ENCODE measurements around the gene SLC27A6.

Gene SLC27A6

DNA sequence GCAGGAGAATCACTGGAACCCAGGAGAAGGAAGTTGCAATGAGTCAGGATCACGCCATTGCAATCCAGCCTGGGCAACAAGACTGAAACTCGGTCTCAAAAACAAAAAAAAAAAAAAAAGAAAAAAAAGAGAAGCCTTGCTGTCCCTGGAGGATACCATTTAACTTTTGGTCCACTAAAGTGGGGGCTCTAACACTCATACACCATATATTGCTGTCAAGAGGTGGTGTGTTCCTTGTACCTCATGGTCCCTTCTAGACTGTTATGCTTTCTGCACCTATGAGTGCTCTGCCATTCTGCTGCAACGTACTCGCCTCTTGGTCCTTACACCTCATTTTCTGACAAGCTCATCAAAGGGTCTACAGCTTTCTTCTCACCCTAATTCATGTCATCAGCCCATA, 77.0 kb downstream of the SLC27A6 start:
- Histone ChIP-seq H3K23ac (ENCODE audit: low read length) (no peak overlapping the region), H2BK15ac (replicated peaks; ENCODE audit: low read depth) (no peak overlapping the region), H3K27me3 (ENCODE audit: insufficient read depth, low read length, poor library complexity) (no peaks in the 10 kb centered on the region), H3K56ac (ENCODE audit: low read length) (no peak overlapping the region), H3K79me2 (ENCODE audit: control insufficient read depth, insufficient read depth, low read length) (no peaks in the 10 kb centered on the region), H3K4me2 (ENCODE audit: low read length) (no peak overlapping the region), H3K27ac (ENCODE audit: low read depth, low read length) (no peak overlapping the region), H2BK5ac (ENCODE audit: low read length) (no peak overlapping the region), H3K4ac (ENCODE audit: low read depth, low read length) (no peak overlapping the region), H3K4me1 (ENCODE audit: control insufficient read depth, low read depth, low read length) (no peaks in the 10 kb centered on the region), H3K4me3 (ENCODE audit: low read length) (no peak overlapping the region), H3K9ac (ENCODE audit: low read length) (no peak overlapping the region), H4K8ac (ENCODE audit: low read depth, low read length) (no peak overlapping the region), H3K36me3 (ENCODE audit: control insufficient read depth, insufficient read depth, low read length) (no peaks in the 10 kb centered on the region), H2BK120ac (ENCODE audit: low read depth, low read length) (no peak overlapping the region), H3K79me1 (ENCODE audit: low read length) (no peaks in the 10 kb centered on the region), H4K5ac (ENCODE audit: low read length) (no peak overlapping the region), H2AK5ac (ENCODE audit: low read length) (no peak overlapping the region), H3K18ac (ENCODE audit: low read length) (no peak overlapping the region)
- DNase-seq: no peak
- WGBS (ENCODE audit: extremely low coverage, insufficient coverage, low lambda C conversion rate): no CpG with 5 or more reads among the region's 4 CpGs

DNA sequence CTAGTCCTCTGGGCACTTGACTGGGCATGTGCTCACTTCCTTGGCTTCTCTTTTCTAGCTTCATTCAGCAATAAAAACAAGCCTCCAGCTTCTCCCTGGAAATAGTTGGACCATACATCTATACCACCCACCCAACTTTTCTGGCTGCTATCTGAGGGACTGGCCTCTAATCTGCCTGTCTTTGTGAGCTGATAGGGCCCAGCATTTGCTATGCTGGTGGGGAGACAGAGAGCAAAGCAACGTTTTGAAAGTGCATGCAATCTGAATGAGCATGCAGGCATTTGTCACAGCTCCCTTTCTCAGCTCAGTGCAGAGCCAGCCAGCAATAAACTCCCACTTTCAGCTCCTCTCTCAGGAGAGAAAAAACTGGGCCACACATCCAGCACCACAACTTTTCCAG, 78.6 kb downstream of the SLC27A6 start:
- no peak overlapping the region for H3K23ac ChIP-seq (ENCODE audit: low read length)
- H2AK5ac ChIP-seq (ENCODE audit: low read length): no peak overlapping the region
- no peak overlapping the region for H2BK15ac ChIP-seq (replicated peaks; ENCODE audit: low read depth)
- no peak overlapping the region for H3K4me3 ChIP-seq (ENCODE audit: low read length)
- H3K4me1 ChIP-seq (ENCODE audit: control insufficient read depth, low read depth, low read length): no peaks in the 10 kb centered on the region
- no peak overlapping the region for H3K18ac ChIP-seq (ENCODE audit: low read length)
- no peak overlapping the region for H2BK5ac ChIP-seq (ENCODE audit: low read length)
- H3K79me1 ChIP-seq (ENCODE audit: low read length): no peaks in the 10 kb centered on the region
- no peak overlapping the region for H2BK120ac ChIP-seq (ENCODE audit: low read depth, low read length)
- H3K4me2 ChIP-seq (ENCODE audit: low read length): no peak overlapping the region
- H3K27me3 ChIP-seq (ENCODE audit: insufficient read depth, low read length, poor library complexity): no peaks in the 10 kb centered on the region
- DNase-seq: no peak
- no peak overlapping the region for H4K5ac ChIP-seq (ENCODE audit: low read length)
- H3K36me3 ChIP-seq (ENCODE audit: control insufficient read depth, insufficient read depth, low read length): no peaks in the 10 kb centered on the region
- WGBS (ENCODE audit: extremely low coverage, insufficient coverage, low lambda C conversion rate): no CpG with 5 or more reads among the region's 1 CpG
- no peak overlapping the region for H3K9ac ChIP-seq (ENCODE audit: low read length)
- H4K8ac ChIP-seq (ENCODE audit: low read depth, low read length): no peak overlapping the region
- no peak overlapping the region for H3K27ac ChIP-seq (ENCODE audit: low read depth, low read length)
- no peak overlapping the region for H3K4ac ChIP-seq (ENCODE audit: low read depth, low read length)
- no peaks in the 10 kb centered on the region for H3K79me2 ChIP-seq (ENCODE audit: control insufficient read depth, insufficient read depth, low read length)
- H3K56ac ChIP-seq (ENCODE audit: low read length): no peak overlapping the region

DNA sequence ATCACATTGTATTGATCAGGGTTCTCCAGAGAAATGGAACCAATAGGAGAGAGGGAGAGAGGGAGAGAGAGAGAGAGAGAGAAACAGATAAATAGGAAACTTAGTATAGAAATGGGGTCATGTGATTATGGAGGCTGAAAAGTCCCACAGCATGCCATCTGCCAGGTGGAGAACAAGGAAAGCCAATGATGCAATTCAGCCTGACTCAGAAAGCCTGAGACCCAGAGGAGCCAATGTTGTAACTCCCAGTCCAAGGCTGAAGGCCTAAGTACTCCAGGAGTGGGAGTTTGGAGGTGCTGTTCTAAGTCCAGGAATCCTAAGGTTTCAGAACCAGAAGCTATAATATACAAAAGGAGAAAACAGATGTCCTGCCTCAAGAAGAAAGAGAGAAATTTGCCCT, 80.9 kb downstream of the SLC27A6 start:
- Histone ChIP-seq H3K4me1 (ENCODE audit: control insufficient read depth, low read depth, low read length) (no peaks in the 10 kb centered on the region), H3K36me3 (ENCODE audit: control insufficient read depth, insufficient read depth, low read length) (no peaks in the 10 kb centered on the region), H3K23ac (ENCODE audit: low read length) (no peak overlapping the region), H2BK15ac (replicated peaks; ENCODE audit: low read depth) (no peak overlapping the region), H3K18ac (ENCODE audit: low read length) (no peak overlapping the region), H3K56ac (ENCODE audit: low read length) (no peak overlapping the region), H3K4ac (ENCODE audit: low read depth, low read length) (no peak overlapping the region), H2BK5ac (ENCODE audit: low read length) (no peak overlapping the region), H3K27ac (ENCODE audit: low read depth, low read length) (no peak overlapping the region), H2BK120ac (ENCODE audit: low read depth, low read length) (no peak overlapping the region), H3K4me3 (ENCODE audit: low read length) (no peak overlapping the region), H3K27me3 (ENCODE audit: insufficient read depth, low read length, poor library complexity) (no peaks in the 10 kb centered on the region), H4K5ac (ENCODE audit: low read length) (no peak overlapping the region), H3K4me2 (ENCODE audit: low read length) (no peak overlapping the region), H3K79me2 (ENCODE audit: control insufficient read depth, insufficient read depth, low read length) (no peaks in the 10 kb centered on the region), H2AK5ac (ENCODE audit: low read length) (no peak overlapping the region), H4K8ac (ENCODE audit: low read depth, low read length) (no peak overlapping the region), H3K79me1 (ENCODE audit: low read length) (no peaks in the 10 kb centered on the region), H3K9ac (ENCODE audit: low read length) (no peak overlapping the region)
- no peak for DNase-seq

DNA sequence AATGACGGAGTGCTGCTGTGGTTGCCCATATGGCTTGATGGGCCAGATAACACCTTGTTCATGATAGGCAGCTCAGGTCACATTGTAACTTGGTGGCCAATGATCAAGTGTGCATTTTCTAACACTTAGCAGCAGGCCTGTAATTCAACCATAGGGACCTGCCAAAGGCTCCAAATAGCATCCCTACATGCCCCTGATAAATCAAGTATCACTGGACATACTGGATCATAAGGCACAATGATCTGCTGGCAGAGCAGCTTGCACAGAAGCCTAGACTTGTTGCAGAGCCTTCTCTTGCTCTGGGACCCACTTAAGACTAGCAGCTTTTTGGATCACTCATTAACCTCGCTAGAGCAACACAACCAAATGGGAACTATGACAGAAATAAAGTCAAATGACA, 83.2 kb downstream of the SLC27A6 start:
- no peak for DNase-seq
- no peak overlapping the region for H3K9ac ChIP-seq (ENCODE audit: low read length)
- no peak overlapping the region for H3K4ac ChIP-seq (ENCODE audit: low read depth, low read length)
- H3K4me3 ChIP-seq (ENCODE audit: low read length): no peak overlapping the region
- H3K27ac ChIP-seq (ENCODE audit: low read depth, low read length): no peak overlapping the region
- H2AK5ac ChIP-seq (ENCODE audit: low read length): no peak overlapping the region
- H2BK15ac ChIP-seq (replicated peaks; ENCODE audit: low read depth): no peak overlapping the region
- no peak overlapping the region for H4K5ac ChIP-seq (ENCODE audit: low read length)
- no peak overlapping the region for H3K23ac ChIP-seq (ENCODE audit: low read length)
- no CpG with 5 or more reads among the region's 2 CpGs for WGBS (ENCODE audit: extremely low coverage, insufficient coverage, low lambda C conversion rate)
- H3K18ac ChIP-seq (ENCODE audit: low read length): no peak overlapping the region
- no peaks in the 10 kb centered on the region for H3K36me3 ChIP-seq (ENCODE audit: control insufficient read depth, insufficient read depth, low read length)
- no peaks in the 10 kb centered on the region for H3K79me1 ChIP-seq (ENCODE audit: low read length)
- H3K4me2 ChIP-seq (ENCODE audit: low read length): no peak overlapping the region
- H4K8ac ChIP-seq (ENCODE audit: low read depth, low read length): no peak overlapping the region
- no peak overlapping the region for H3K56ac ChIP-seq (ENCODE audit: low read length)
- no peak overlapping the region for H2BK5ac ChIP-seq (ENCODE audit: low read length)
- no peaks in the 10 kb centered on the region for H3K4me1 ChIP-seq (ENCODE audit: control insufficient read depth, low read depth, low read length)
- no peak overlapping the region for H2BK120ac ChIP-seq (ENCODE audit: low read depth, low read length)
- H3K27me3 ChIP-seq (ENCODE audit: insufficient read depth, low read length, poor library complexity): no peaks in the 10 kb centered on the region
- no peaks in the 10 kb centered on the region for H3K79me2 ChIP-seq (ENCODE audit: control insufficient read depth, insufficient read depth, low read length)

DNA sequence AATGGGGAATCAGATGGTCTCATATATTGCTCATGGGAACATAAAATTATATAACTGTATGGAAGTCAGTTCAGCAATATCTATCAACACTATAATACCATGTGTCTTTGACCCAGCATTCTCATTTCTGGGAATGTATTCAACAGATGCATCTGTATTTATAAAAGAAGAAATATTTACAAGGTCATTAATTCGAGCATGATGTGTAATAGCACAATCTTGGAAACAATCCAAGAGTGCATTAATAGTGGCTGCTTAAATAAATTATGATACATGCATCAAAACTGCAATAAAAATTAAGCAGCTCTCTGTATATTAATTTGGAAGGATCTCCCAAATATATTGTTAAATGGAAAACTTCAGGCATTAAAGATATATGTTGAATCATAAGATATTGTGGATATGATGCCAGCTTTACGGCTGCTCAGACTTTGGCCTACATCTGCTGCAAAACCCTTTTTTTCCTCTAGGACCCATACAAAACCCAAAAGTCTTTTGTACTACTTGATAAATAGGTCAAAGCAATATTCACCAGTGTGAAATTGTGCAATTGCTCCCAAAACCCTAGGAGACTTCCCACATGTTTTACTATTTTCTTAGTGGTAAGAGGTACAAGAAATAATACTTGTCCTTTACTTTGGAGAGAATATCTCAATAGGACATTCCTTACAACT, 84.0 kb downstream of the SLC27A6 start:
- Histone ChIP-seq H3K27ac (ENCODE audit: low read depth, low read length) (no peak overlapping the region), H3K56ac (ENCODE audit: low read length) (no peak overlapping the region), H3K36me3 (ENCODE audit: control insufficient read depth, insufficient read depth, low read length) (no peaks in the 10 kb centered on the region), H3K18ac (ENCODE audit: low read length) (no peak overlapping the region), H3K23ac (ENCODE audit: low read length) (no peak overlapping the region), H3K27me3 (ENCODE audit: insufficient read depth, low read length, poor library complexity) (no peaks in the 10 kb centered on the region), H2BK120ac (ENCODE audit: low read depth, low read length) (no peak overlapping the region), H3K9ac (ENCODE audit: low read length) (no peak overlapping the region), H2AK5ac (ENCODE audit: low read length) (no peak overlapping the region), H3K4ac (ENCODE audit: low read depth, low read length) (no peak overlapping the region), H4K8ac (ENCODE audit: low read depth, low read length) (no peak overlapping the region), H3K4me2 (ENCODE audit: low read length) (no peak overlapping the region), H4K5ac (ENCODE audit: low read length) (no peak overlapping the region), H3K79me2 (ENCODE audit: control insufficient read depth, insufficient read depth, low read length) (no peaks in the 10 kb centered on the region), H3K4me1 (ENCODE audit: control insufficient read depth, low read depth, low read length) (no peaks in the 10 kb centered on the region), H3K79me1 (ENCODE audit: low read length) (no peaks in the 10 kb centered on the region), H2BK5ac (ENCODE audit: low read length) (no peak overlapping the region), H3K4me3 (ENCODE audit: low read length) (no peak overlapping the region), H2BK15ac (replicated peaks; ENCODE audit: low read depth) (no peak overlapping the region)
- no peak for DNase-seq
- no CpG with 5 or more reads among the region's 2 CpGs for WGBS (ENCODE audit: extremely low coverage, insufficient coverage, low lambda C conversion rate)

DNA sequence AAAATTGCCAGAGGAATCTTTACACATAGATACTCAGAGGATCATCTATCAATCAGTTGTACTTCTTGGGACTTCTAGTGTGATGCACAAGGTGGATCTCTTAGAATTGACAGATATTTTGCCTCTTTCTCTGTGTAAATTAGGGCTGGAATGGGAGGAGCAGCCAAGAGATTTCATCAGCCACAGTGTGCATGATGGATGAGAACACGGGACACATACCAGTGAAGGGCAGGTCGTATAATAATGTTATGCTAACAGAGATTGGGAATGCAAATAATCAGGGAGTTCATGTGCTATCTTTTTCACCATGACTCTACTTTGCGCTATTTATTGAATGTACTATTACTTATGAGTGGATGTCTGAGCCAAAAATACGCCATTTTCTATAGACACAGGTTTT, 86.0 kb downstream of the SLC27A6 start:
- H3K56ac ChIP-seq (ENCODE audit: low read length): no peak overlapping the region
- WGBS (ENCODE audit: extremely low coverage, insufficient coverage, low lambda C conversion rate): no CpG with 5 or more reads among the region's 4 CpGs

More for the DNA sequence above, 86.0 kb downstream of the SLC27A6 start:
- no peak overlapping the region for H2AK5ac ChIP-seq (ENCODE audit: low read length)
- no peak overlapping the region for H2BK5ac ChIP-seq (ENCODE audit: low read length)
- no peaks in the 10 kb centered on the region for H3K36me3 ChIP-seq (ENCODE audit: control insufficient read depth, insufficient read depth, low read length)
- no peaks in the 10 kb centered on the region for H3K4me1 ChIP-seq (ENCODE audit: control insufficient read depth, low read depth, low read length)
- H3K79me2 ChIP-seq (ENCODE audit: control insufficient read depth, insufficient read depth, low read length): no peaks in the 10 kb centered on the region
- no peak overlapping the region for H3K18ac ChIP-seq (ENCODE audit: low read length)
- H2BK15ac ChIP-seq (replicated peaks; ENCODE audit: low read depth): no peak overlapping the region
- H3K23ac ChIP-seq (ENCODE audit: low read length): no peak overlapping the region
- H3K4me3 ChIP-seq (ENCODE audit: low read length): no peak overlapping the region
- H3K79me1 ChIP-seq (ENCODE audit: low read length): no peaks in the 10 kb centered on the region
- no peak overlapping the region for H3K4ac ChIP-seq (ENCODE audit: low read depth, low read length)
- H3K27me3 ChIP-seq (ENCODE audit: insufficient read depth, low read length, poor library complexity): no peaks in the 10 kb centered on the region
- H4K5ac ChIP-seq (ENCODE audit: low read length): no peak overlapping the region
- no peak overlapping the region for H3K27ac ChIP-seq (ENCODE audit: low read depth, low read length)
- H2BK120ac ChIP-seq (ENCODE audit: low read depth, low read length): no peak overlapping the region
- no peak for DNase-seq
- no peak overlapping the region for H3K9ac ChIP-seq (ENCODE audit: low read length)
- H3K4me2 ChIP-seq (ENCODE audit: low read length): no peak overlapping the region
- no peak overlapping the region for H4K8ac ChIP-seq (ENCODE audit: low read depth, low read length)

Measured in mesendoderm (in vitro differentiated cells).